ENCODE measurements around the gene UNC13C.

Gene UNC13C

DNA sequence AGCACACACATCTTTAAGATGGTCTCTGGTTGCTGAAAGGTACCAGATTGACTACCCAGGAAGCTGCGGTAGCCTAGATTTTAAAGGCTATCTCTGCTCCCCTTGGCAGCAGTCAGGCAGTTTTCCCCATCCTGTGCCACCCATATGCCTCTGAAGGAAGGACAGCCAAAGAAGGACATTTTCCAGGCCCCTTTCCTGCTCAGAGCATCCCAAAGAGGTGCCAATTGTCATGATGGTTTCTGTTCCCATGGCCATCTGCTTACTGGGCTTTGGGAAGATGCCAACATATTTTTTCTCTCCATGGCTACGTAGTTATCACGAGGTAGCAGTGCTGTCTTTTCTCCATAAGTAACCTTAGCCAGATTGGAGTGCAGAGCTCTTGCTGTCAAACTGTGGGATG lies 39.7 kb downstream of the UNC13C start:
- no peaks in the 10 kb centered on the region for H3K9me3 ChIP-seq (ENCODE audit: control insufficient read depth in 2 of 2, low read length in 2 of 2)
- no peak overlapping the region for H3K4me3 ChIP-seq (ENCODE audit: low read length in 2 of 2)
- H3K9ac ChIP-seq (ENCODE audit: low read length in 2 of 2), result no peak overlapping the region
- H3K4me1 ChIP-seq (ENCODE audit: control insufficient read depth, insufficient read depth, low read length), result peaks cover 5% of the 10 kb centered on the region
- H3K27me3 ChIP-seq (ENCODE audit: control insufficient read depth in 1 of 2, insufficient read depth in 2 of 2, low read length in 2 of 2), result no peaks in the 10 kb centered on the region
- H3K36me3 ChIP-seq (ENCODE audit: control insufficient read depth in 2 of 2, insufficient read depth in 2 of 2, low read length in 2 of 2), result no peaks in the 10 kb centered on the region
- H3K27ac ChIP-seq (ENCODE audit: low read length), result no peak overlapping the region

DNA sequence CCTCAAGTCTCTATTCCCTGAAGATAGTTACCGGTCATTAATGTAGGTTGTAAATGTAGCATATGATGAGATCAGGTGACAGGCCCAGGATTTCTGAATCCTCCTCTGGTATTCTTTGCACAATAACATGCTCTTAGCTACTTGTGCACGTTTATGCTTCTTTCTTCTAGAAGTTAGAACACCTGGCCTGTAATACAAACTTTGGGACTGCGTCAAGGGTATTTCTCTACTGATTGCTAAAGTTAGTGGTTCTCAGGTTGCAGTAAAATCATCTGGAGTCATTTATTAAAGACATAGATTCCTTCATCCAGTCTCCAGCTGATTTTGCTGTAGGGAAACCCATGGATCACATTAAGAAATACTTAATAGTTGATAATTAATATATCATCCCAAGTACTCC lies 48.0 kb downstream of the UNC13C start:
- Histone ChIP-seq H3K9ac (ENCODE audit: low read length in 2 of 2) (no peak overlapping the region), H3K27me3 (ENCODE audit: control insufficient read depth in 1 of 2, insufficient read depth in 2 of 2, low read length in 2 of 2) (no peaks in the 10 kb centered on the region), H3K9me3 (ENCODE audit: control insufficient read depth in 2 of 2, low read length in 2 of 2) (no peaks in the 10 kb centered on the region), H3K27ac (ENCODE audit: low read length) (no peak overlapping the region), H3K4me3 (ENCODE audit: low read length in 2 of 2) (no peak overlapping the region), H3K4me1 (ENCODE audit: control insufficient read depth, insufficient read depth, low read length) (no peaks in the 10 kb centered on the region), H3K36me3 (ENCODE audit: control insufficient read depth in 2 of 2, insufficient read depth in 2 of 2, low read length in 2 of 2) (no peaks in the 10 kb centered on the region)

DNA sequence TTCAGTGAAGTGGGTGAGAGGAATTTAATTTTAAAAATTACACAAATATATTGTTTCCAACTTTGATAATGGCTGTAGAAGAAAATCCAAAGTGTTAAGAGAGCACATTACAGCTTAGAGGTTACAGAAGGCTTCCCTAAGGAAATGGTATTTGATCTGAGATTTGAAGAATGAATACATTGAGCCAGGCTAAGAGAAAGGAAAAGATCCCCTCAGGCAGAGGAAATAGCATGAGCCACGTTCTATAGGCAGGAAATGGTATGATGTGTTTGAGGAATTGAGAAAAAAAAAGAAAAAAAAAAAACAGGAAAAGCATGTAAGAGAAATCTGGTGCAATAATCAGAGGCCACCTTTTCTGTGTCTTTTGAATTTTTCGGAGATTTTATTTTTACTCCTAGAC lies 48.6 kb downstream of the UNC13C start:
- Histone ChIP-seq H3K27me3 (ENCODE audit: control insufficient read depth in 1 of 2, insufficient read depth in 2 of 2, low read length in 2 of 2) (no peaks in the 10 kb centered on the region), H3K9me3 (ENCODE audit: control insufficient read depth in 2 of 2, low read length in 2 of 2) (peaks cover 0 to 2% of the 10 kb centered on the region in 2 donors), H3K4me1 (ENCODE audit: control insufficient read depth, insufficient read depth, low read length) (no peaks in the 10 kb centered on the region), H3K4me3 (ENCODE audit: low read length in 2 of 2) (no peak overlapping the region), H3K9ac (ENCODE audit: low read length in 2 of 2) (no peak overlapping the region), H3K27ac (ENCODE audit: low read length) (no peak overlapping the region), H3K36me3 (ENCODE audit: control insufficient read depth in 2 of 2, insufficient read depth in 2 of 2, low read length in 2 of 2) (no peaks in the 10 kb centered on the region)

DNA sequence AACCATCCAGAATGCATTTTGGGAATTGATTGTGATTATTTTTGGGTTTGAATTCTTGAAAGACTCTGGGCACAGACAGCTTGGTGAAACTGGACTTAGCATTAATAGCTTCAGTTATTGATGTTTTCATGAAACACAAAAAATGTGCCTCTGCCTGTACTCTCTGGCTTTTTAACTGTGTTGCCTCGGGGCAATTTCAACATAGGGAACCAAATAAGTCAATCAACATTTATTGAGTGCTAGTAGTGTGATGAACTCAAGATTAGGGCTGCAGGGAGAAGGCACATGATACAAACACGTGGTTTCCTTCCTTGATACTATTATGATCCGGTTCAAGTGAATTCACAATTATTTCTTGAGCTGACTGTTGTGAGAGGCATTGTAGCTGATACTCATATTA lies 50.8 kb downstream of the UNC13C start:
- no peak overlapping the region for H3K4me3 ChIP-seq (ENCODE audit: low read length in 2 of 2)
- H3K9ac ChIP-seq (ENCODE audit: low read length in 2 of 2), result no peak overlapping the region
- peaks cover 0 to 2% of the 10 kb centered on the region in 2 donors for H3K9me3 ChIP-seq (ENCODE audit: control insufficient read depth in 2 of 2, low read length in 2 of 2)
- no peaks in the 10 kb centered on the region for H3K4me1 ChIP-seq (ENCODE audit: control insufficient read depth, insufficient read depth, low read length)
- no peaks in the 10 kb centered on the region for H3K36me3 ChIP-seq (ENCODE audit: control insufficient read depth in 2 of 2, insufficient read depth in 2 of 2, low read length in 2 of 2)
- H3K27me3 ChIP-seq (ENCODE audit: control insufficient read depth in 1 of 2, insufficient read depth in 2 of 2, low read length in 2 of 2), result no peaks in the 10 kb centered on the region
- no peak overlapping the region for H3K27ac ChIP-seq (ENCODE audit: low read length)

DNA sequence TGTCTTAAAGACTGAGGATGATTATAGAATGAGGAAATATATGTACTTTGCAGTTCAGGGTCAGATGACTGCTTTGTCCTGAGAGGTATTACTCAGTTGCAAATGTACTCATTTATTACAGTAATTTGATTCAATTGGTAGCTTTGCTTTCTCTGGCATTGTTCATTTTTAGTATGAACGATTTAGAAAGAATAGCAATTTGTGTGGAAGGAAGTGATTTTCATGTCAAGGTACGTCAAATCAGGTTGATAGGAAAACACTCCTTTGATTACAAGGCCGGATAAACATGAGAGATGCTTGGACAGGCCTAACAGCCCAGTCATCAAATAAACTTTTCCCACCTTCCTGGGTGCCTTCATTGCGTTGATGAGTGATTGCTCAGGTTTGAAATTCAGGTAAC lies 53.8 kb downstream of the UNC13C start:
- Histone ChIP-seq H3K27me3 (ENCODE audit: control insufficient read depth in 1 of 2, insufficient read depth in 2 of 2, low read length in 2 of 2) (no peaks in the 10 kb centered on the region), H3K9me3 (ENCODE audit: control insufficient read depth in 2 of 2, low read length in 2 of 2) (peaks cover 0 to 2% of the 10 kb centered on the region in 2 donors), H3K27ac (ENCODE audit: low read length) (no peak overlapping the region), H3K36me3 (ENCODE audit: control insufficient read depth in 2 of 2, insufficient read depth in 2 of 2, low read length in 2 of 2) (no peaks in the 10 kb centered on the region), H3K4me3 (ENCODE audit: low read length in 2 of 2) (no peak overlapping the region), H3K4me1 (ENCODE audit: control insufficient read depth, insufficient read depth, low read length) (no peaks in the 10 kb centered on the region), H3K9ac (ENCODE audit: low read length in 2 of 2) (no peak overlapping the region)

DNA sequence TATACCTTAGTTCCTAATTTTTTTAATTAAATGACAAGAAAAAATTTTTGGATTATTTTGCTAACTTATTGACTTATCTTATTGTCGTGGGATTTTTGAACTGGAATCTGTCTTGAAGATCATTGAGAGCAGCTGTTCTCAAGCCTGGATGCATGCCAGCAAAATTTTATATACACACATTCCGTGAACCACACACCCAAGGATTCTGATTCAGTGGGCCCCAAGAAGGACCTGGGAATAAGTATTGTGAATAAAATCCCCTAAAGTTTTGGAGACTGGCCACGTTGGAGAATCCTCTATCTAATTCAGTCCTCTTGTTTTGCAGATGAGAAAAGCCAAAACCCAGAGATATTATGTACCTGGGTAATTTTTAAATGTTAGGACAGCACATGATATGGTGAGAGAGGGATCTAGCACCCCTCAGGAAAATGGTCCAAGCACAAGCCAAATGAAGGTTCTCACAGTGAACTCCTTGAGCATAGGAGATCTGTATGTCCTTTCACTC lies 55.2 kb downstream of the UNC13C start:
- Histone ChIP-seq H3K4me1 (ENCODE audit: control insufficient read depth, insufficient read depth, low read length) (no peaks in the 10 kb centered on the region), H3K9me3 (ENCODE audit: control insufficient read depth in 2 of 2, low read length in 2 of 2) (peaks cover 0 to 2% of the 10 kb centered on the region in 2 donors), H3K27me3 (ENCODE audit: control insufficient read depth in 1 of 2, insufficient read depth in 2 of 2, low read length in 2 of 2) (no peaks in the 10 kb centered on the region), H3K27ac (ENCODE audit: low read length) (no peak overlapping the region), H3K4me3 (ENCODE audit: low read length in 2 of 2) (no peak overlapping the region), H3K36me3 (ENCODE audit: control insufficient read depth in 2 of 2, insufficient read depth in 2 of 2, low read length in 2 of 2) (no peaks in the 10 kb centered on the region), H3K9ac (ENCODE audit: low read length in 2 of 2) (no peak overlapping the region)

DNA sequence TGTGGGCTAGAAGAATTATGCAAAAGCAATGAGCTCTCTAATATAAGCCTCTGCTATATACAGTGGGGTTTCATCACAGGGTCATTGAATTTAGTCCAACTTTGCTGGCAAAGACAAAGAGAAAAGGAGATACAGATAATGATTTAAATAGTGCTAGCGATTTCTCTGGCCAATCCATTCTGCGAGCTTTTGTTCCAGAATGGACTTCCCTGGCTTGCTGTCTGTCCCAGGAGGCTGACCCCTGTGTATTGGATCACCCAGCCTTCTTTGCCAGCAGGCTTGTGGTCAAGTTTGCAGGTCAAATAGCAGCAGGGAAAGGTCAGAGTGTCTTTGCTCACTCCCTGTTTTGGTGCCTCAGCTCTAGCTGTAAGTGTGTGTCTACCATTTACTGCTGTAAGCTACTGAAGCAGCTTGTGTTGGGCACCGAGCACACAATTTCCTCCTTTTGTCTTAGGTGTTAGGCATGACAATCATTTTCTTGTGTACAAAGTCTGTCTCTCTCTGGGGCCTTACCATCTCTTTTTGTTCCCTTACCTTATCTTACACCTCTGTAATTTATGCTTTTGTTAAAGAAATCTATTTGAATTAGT lies 55.7 kb downstream of the UNC13C start:
- H3K27ac ChIP-seq (ENCODE audit: low read length), result no peak overlapping the region
- peaks cover 0 to 2% of the 10 kb centered on the region in 2 donors for H3K9me3 ChIP-seq (ENCODE audit: control insufficient read depth in 2 of 2, low read length in 2 of 2)
- H3K4me1 ChIP-seq (ENCODE audit: control insufficient read depth, insufficient read depth, low read length), result no peaks in the 10 kb centered on the region
- H3K27me3 ChIP-seq (ENCODE audit: control insufficient read depth in 1 of 2, insufficient read depth in 2 of 2, low read length in 2 of 2), result no peaks in the 10 kb centered on the region
- no peak overlapping the region for H3K4me3 ChIP-seq (ENCODE audit: low read length in 2 of 2)
- no peak overlapping the region for H3K9ac ChIP-seq (ENCODE audit: low read length in 2 of 2)
- no peaks in the 10 kb centered on the region for H3K36me3 ChIP-seq (ENCODE audit: control insufficient read depth in 2 of 2, insufficient read depth in 2 of 2, low read length in 2 of 2)

DNA sequence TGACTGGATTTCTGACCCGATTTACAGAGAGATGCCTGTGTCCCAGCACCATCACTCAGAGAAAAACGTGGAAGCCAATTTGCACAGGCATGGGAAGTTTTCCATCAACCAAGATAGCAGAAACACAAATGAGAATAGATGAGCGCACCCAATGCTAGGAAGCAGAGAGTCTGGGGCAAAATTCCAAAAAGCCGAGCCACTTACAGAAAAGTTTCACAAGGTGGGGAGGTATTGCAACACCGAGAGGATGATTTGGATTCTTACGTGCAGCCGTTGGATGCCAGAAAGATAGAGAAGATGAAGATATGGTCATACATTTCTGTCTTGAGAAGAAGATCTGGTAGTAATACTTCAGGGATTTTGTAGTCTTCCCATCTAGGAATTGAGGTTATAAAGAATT lies 57.4 kb downstream of the UNC13C start:
- Histone ChIP-seq H3K9me3 (ENCODE audit: control insufficient read depth in 2 of 2, low read length in 2 of 2) (peaks cover 0 to 2% of the 10 kb centered on the region in 2 donors), H3K4me3 (ENCODE audit: low read length in 2 of 2) (no peak overlapping the region), H3K27me3 (ENCODE audit: control insufficient read depth in 1 of 2, insufficient read depth in 2 of 2, low read length in 2 of 2) (no peaks in the 10 kb centered on the region), H3K9ac (ENCODE audit: low read length in 2 of 2) (no peak overlapping the region), H3K4me1 (ENCODE audit: control insufficient read depth, insufficient read depth, low read length) (no peaks in the 10 kb centered on the region), H3K27ac (ENCODE audit: low read length) (no peak overlapping the region), H3K36me3 (ENCODE audit: control insufficient read depth in 2 of 2, insufficient read depth in 2 of 2, low read length in 2 of 2) (no peaks in the 10 kb centered on the region)

DNA sequence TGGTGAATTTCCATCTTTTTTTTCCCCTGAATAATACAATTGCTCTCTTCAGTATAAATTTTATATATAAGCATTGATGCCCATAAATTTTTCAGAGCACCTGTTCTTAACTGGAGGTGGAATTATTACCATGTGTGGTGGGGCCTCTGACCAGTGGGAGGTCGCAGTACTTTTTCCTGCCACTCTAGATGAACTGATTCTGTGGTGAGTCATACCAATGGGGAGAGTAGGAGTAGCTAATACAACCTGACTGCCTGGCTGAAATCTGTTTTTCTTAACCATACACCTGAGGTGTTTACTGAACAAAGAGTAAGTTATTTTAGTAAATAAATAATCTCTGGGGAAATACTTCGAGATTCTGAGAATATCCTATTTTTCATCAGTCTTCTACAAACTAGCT lies 67.2 kb downstream of the UNC13C start:
- no peak overlapping the region for H3K27ac ChIP-seq (ENCODE audit: low read length)
- no peaks in the 10 kb centered on the region for H3K36me3 ChIP-seq (ENCODE audit: control insufficient read depth in 2 of 2, insufficient read depth in 2 of 2, low read length in 2 of 2)
- no peak overlapping the region for H3K9ac ChIP-seq (ENCODE audit: low read length in 2 of 2)
- no peaks in the 10 kb centered on the region for H3K4me1 ChIP-seq (ENCODE audit: control insufficient read depth, insufficient read depth, low read length)
- no peaks in the 10 kb centered on the region for H3K27me3 ChIP-seq (ENCODE audit: control insufficient read depth in 1 of 2, insufficient read depth in 2 of 2, low read length in 2 of 2)
- no peak overlapping the region for H3K4me3 ChIP-seq (ENCODE audit: low read length in 2 of 2)
- no peaks in the 10 kb centered on the region for H3K9me3 ChIP-seq (ENCODE audit: control insufficient read depth in 2 of 2, low read length in 2 of 2)

DNA sequence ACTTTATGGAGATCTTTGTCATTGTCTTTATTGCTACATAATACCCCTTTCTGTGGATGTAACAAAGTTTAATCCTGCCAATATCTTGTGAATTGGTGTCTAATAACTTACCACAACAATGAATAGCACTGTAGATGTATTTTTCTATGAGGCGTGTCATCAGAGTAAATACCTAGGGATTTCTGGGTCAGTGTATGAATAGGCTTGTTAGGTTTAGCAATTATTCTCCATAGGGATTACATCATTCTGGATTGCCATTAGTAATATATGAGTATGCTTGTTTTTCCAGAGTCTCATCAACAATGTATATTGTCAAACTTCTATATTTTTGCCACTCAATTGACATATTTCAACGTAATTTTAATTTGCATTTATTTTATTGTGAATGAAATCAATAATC lies 67.9 kb downstream of the UNC13C start:
- H3K9me3 ChIP-seq (ENCODE audit: control insufficient read depth in 2 of 2, low read length in 2 of 2), result no peaks in the 10 kb centered on the region
- H3K36me3 ChIP-seq (ENCODE audit: control insufficient read depth in 2 of 2, insufficient read depth in 2 of 2, low read length in 2 of 2), result no peaks in the 10 kb centered on the region
- no peak overlapping the region for H3K9ac ChIP-seq (ENCODE audit: low read length in 2 of 2)
- H3K4me3 ChIP-seq (ENCODE audit: low read length in 2 of 2), result no peak overlapping the region
- no peaks in the 10 kb centered on the region for H3K27me3 ChIP-seq (ENCODE audit: control insufficient read depth in 1 of 2, insufficient read depth in 2 of 2, low read length in 2 of 2)
- H3K4me1 ChIP-seq (ENCODE audit: control insufficient read depth, insufficient read depth, low read length), result no peaks in the 10 kb centered on the region
- no peak overlapping the region for H3K27ac ChIP-seq (ENCODE audit: low read length)

DNA sequence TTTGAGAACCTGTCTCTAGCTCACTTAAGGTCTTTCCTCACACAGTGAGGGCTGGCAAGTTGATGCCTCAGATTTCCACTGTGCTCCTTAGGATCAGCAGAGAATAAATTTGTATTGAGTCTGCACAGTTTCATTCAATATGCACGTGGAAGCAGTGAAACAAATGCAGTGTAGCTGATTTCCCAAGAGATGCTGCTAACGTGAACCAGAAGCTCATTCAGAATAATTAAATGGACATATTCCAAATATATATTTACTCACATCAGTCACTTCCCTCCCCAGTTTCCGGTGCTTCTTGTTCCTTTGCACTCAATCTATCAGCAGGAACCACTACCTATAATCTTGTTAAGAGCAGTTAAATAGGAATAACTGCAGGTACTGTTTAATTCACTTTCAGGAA lies 86.1 kb downstream of the UNC13C start:
- Histone ChIP-seq H3K27me3 (ENCODE audit: control insufficient read depth in 1 of 2, insufficient read depth in 2 of 2, low read length in 2 of 2) (no peaks in the 10 kb centered on the region), H3K4me3 (ENCODE audit: low read length in 2 of 2) (no peak overlapping the region), H3K27ac (ENCODE audit: low read length) (no peak overlapping the region), H3K9me3 (ENCODE audit: control insufficient read depth in 2 of 2, low read length in 2 of 2) (no peaks in the 10 kb centered on the region), H3K36me3 (ENCODE audit: control insufficient read depth in 2 of 2, insufficient read depth in 2 of 2, low read length in 2 of 2) (no peaks in the 10 kb centered on the region), H3K9ac (ENCODE audit: low read length in 2 of 2) (no peak overlapping the region), H3K4me1 (ENCODE audit: control insufficient read depth, insufficient read depth, low read length) (no peaks in the 10 kb centered on the region)
